Skin epidermis (tissue), 12 donors: Measurements from ENCODE around the gene ACY1.
A peak's percentile ranks its signal among the peaks of the same experiment; 100 is the strongest.

Experiments
- H3K27ac ChIP-seq, 21 experiments: fragments of 200-600 bp; sonication (generic) in 11 of 21; one replicate each; pipeline ENCODE4 v1.5.0; 2020; ENCODE audit warnings: mild to moderate bottlenecking in 3 of 21, inconsistent platforms in 2 of 21, moderate library complexity in 2 of 21
- H3K4me3 ChIP-seq, 7 experiments: fragments of 200-600 bp; sonication (generic) in 2 of 7; one replicate each; pipeline ENCODE4 v1.5.0; 2020; ENCODE audit warnings: inconsistent platforms in 2 of 7, mild to moderate bottlenecking in 2 of 7, moderate library complexity in 1 of 7

Gene ACY1

DNA sequence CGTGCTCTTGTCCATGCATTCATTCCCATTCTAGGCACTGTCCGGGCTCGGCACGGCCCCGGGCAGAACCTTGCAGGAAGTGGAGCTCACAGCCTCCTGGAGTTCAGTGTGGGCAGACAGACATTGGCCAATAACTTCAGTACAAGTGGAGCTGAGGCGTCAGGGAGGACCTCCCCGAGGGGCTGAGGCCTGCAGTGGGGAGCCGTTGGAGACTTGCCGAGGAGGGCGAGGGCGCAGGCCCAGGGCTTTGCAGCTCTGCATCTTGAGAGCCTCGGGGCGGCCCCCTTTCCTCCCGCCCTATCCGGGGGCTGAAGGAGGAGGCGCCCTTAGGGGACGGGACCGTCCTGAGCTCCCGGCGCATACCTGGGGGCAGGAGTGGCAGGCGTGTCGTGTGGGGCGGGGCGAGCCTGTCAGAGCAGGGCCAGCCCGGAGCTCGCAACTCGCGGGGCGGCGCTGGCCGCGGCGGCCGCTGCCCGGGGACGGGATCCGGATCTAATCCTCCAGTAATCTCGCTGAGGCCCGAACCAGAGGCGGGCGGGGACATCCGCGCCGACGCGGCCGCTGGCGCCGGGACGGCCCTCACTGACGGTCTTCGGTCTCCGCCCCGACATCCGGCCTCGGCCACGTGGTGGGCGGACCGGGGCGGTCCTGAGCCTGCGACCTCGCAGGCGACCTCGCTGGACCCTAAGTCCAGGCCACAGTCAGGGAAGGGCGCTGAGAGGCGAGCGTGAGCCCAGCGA is at the start of gene ACY1:
Gene ACY1, plus strand, starts transcription at position 698 of the 740 bp plus-strand sequence. CDS start 530 bp downstream, outside the sequence.
- H3K27ac ChIP-seq, result peak within 1 kb of the TSS; percentile 75 to 96 (median 91)
- H3K4me3 ChIP-seq, result peak within 1 kb of the TSS; percentile 32 to 63 (median 49)

DNA sequence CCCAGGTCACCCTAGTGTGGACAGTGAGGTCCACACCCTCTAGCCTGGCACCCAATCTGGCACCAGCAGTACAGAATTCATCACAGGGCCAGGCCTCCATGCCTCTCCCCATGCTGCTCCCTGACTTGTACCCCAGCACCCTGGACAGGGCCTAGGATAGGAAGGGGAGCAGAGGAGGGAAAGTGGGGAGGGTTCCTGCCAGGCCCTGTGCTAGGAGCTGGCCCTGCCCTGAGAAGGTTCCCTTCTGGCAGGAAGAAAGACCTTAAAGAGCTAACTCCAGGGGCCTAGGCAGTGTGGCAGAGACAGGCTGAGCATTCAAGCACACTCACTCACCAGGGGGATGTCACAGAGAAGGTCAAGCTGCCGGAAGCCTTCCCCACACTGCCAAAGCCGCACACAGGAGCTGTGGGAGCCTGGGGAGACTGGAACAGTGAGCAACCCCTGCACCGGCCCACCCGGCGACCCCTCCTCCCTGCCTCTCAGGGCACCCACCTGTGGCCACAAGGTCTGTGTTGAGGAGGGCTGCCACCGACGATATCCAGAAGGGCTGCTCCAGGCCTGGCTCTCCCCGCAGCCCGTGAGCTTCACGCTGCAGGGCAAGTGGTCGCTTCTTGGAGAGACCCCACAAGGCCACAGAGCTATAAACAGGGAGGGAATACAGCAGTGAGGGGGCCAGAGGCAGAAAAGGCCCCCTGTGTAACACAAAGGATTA is 49.0 kb upstream of the ACY1 start:
- no peak overlapping the region for H3K4me3 ChIP-seq

DNA sequence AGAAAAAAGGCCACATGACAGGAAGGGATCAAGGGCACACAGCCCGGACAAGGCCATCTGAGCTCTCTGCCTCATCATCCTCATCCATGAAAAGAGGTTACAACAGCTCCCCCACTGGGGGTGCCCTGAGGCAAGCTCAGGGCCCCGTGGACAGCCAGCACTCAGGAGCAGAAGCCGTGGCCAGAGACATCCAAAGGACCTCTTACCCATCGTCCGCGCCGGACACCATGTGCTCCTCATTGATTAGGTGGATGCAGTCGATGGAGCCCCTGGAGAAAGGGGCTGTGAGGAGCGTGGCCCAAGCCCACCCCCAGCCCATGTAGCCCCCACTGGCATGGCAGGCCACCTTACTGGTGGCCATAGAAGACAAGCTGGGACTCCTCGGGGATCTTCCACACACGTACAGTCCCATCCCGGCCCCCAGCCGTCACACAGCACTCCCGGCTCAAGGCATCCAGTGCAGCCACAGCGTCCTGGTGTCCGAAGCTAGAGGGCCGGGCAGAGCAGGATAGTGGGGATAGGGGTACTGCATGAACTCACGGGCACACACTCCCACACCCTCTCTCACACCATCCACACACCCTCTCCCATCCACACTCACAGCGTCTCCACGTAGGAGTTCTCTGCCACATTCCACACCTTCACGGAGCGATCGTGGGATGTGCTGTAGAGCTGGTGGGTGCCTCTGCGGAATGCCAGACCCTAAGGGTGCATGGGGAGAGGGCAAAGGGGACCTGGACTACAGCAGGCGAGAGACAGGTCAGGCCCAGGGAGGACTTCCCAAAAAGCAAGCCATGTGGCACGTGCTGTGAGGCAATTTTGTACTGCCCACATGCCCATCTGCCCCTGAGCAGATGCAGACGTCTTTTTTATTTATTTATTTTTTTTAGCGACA is 48.1 kb upstream of the ACY1 start:
- H3K4me3 ChIP-seq, result no peak overlapping the region
- H3K27ac ChIP-seq, result no peak overlapping the region

More for the DNA sequence above, 49.0 kb upstream of the ACY1 start:
- no peak overlapping the region for H3K27ac ChIP-seq

DNA sequence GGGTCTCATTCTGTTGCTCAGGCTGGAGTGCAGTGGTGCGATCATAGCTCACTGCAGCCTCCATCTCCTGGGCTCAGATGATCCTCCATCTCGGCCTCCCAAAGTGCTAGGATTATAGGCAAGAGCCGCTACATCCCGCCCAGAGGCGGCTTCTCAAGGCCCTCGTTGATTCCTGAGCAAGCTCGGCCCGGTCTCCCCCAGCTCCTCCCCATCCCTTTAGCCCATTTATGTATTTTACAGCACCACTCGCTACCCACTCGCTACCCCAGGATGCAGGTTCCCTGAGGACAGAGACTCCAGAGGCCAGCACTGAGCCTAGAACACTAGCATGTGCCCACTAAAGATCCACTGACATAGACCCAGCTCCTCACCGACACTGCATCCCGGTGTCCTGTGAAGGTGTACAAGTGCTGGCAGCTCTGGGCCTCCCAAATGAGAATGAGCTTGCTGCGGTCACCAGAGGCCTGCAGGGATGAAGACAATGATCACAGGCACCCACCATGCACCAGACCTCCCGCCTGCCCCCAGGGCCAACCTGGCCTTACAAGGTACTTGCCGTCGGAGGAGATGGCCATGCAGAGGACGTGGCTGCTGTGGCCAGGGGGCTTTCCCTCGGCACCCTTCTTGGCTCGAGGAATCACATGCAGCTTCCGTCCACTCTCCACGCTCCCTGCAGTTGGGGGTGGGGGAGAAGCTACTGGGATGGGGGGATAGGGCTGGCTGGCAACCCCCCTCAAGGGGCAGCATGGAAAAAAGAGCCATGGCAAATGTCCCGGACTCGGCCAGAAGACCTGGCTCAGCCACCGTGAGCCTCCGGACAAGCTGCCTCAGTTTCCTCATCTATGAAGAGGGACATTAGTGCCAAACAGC is 47.2 kb upstream of the ACY1 start:
- no peak overlapping the region for H3K4me3 ChIP-seq
- no peak overlapping the region for H3K27ac ChIP-seq

DNA sequence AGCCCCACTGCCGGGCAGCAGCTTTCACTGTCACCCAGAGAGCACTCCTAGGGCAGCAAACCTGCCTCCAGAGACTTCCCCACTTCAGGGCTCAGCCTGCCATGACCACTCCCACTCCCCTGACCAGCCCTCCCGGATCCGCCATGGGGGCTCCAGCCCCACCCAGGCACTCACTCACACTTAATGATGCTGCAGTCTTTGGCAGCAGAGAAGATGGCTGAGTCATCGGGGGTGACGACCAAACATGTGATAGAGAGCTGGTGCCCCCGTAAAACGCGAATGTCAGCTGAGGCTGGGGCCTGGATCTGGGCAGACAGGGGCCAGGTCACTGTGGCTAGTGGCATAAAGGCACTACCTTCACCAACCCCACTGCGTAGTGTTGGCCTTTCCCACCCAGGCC is 46.3 kb upstream of the ACY1 start:
- Histone ChIP-seq H3K4me3 (no peak overlapping the region), H3K27ac (no peak overlapping the region)

DNA sequence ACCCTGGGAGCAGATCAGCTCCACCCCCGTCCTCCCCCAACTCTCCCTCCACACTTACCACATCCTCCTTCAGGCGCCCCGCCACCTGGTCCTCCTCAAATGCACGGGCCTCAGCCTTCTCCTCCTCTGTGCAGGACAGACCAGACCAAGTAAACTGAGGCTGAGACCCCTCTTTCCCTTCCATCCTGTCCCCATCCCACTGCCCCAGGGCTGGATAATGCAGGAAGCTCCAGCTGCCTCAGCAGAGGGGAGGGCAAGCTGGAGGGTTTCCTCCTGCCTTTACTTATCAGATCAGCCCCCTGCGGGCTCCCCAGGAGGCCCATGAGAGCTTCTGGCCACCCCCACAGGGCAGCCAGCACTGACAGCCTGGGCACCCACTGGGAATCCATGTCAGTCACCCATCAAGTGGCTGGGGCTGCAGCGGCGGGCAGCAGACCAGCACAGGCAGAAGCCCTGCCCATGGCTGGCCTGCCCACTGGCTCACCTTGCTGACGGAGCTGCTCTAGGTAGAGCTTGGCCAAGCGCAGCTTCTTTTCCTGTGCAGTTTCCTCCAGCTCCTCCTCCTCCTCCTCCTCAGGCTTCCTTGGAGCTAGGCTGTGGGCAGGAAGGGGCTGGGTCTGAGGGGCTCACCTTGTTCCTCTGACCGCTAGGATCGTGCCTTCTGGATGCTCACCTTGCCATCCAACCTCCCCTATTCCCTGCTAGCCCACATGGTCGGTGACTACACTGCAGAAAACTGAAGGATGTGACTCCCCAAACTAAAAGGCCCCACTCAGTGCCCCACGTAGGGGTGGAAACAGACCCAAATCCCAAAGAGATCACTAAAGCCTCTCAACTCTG is 45.5 kb upstream of the ACY1 start:
- no peak overlapping the region for H3K27ac ChIP-seq
- H3K4me3 ChIP-seq, result no peak overlapping the region

DNA sequence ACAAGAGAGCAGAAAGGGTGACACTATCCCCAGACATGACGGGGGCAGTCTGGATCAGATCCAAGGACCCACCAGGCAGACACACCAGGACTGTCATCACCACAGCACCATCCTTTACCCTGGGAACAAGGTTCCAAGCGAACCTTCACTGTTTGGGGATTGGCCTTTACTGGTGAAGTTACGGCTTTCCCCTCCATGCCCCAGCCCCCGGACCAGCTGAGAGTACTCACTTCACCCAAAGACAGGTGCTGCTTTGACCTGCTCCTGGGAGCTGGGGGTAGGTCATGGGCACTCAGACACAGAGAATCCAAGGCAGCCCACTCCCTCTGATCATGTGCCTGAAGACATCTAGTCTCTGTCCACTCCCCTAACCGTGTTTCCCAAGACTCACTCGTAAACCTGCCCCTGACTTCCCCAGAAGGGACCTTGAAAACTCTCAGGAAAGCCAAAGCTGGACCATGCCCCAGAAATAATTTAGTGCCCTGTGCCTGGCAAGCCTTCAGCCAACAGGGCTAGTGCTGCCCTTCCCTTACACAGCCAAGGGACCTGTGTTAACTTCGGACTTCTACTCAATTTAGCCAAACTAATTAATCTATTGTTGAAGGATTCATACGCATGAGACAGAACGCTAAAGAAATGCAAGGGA is 44.4 kb upstream of the ACY1 start:
- no peak overlapping the region for H3K27ac ChIP-seq
- no peak overlapping the region for H3K4me3 ChIP-seq

DNA sequence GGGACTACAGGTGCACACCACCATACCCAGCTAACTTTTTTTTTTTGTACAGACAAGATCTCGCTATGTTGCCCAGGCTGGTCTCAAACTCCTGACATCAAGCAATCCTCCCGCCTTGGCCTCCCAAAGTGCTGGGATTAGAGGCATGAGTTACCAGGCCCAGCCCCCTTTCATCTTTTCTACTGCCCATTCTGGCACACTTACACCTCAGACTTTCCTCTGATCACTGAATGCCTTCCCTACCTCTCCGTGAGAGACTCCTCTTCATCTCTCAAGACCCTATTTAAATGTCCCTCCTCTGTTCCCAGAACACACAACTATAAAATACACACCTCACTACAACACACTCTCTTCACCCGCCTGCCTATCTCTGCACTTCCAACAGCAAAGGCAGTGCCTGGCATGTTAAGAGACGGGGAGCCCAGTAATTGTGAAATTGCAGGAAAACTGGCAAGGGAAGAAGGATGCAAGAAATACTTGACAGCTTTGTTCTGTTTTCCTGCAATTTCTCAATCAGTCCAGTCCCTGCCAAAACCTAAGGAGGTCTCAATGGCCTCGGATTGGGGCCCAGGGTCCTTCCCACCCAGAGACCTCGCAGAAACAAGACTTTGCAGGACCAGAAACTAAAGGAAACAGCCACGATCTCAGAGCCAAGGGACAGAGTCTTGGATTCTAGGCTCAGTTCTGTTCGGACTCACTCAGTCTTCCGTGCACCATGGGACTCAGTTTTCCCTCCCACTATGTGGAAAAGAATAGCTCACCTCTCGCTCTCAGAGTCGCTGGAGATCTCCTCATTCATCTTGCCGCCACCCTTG is 42.5 kb upstream of the ACY1 start:
- Histone ChIP-seq H3K27ac (peak overlapping the region in 18 of 21 experiments; percentile 37 to 94 (median 78)), H3K4me3 (peak overlapping the region; percentile 56 to 94 (median 68))

DNA sequence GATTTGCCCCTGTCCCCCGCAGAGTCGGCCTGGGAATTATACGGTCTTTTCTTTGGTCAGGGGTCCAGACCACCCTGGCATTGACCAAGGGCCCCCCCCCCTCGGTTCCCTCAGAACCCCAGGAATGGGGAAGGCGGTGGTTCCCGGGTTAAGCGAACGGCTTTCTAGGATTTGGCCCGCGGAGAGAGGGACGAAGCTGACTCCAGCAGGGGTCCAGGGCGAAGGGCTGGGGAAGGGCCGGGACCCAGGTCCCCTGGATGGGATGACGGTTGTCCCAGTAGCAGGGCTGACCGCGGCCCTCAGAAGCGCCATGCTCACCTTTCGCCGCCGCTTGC is 41.9 kb upstream of the ACY1 start:
- peak overlapping the region in 18 of 21 experiments; percentile 37 to 94 (median 78) for H3K27ac ChIP-seq
- peak overlapping the region; percentile 56 to 94 (median 68) for H3K4me3 ChIP-seq

DNA sequence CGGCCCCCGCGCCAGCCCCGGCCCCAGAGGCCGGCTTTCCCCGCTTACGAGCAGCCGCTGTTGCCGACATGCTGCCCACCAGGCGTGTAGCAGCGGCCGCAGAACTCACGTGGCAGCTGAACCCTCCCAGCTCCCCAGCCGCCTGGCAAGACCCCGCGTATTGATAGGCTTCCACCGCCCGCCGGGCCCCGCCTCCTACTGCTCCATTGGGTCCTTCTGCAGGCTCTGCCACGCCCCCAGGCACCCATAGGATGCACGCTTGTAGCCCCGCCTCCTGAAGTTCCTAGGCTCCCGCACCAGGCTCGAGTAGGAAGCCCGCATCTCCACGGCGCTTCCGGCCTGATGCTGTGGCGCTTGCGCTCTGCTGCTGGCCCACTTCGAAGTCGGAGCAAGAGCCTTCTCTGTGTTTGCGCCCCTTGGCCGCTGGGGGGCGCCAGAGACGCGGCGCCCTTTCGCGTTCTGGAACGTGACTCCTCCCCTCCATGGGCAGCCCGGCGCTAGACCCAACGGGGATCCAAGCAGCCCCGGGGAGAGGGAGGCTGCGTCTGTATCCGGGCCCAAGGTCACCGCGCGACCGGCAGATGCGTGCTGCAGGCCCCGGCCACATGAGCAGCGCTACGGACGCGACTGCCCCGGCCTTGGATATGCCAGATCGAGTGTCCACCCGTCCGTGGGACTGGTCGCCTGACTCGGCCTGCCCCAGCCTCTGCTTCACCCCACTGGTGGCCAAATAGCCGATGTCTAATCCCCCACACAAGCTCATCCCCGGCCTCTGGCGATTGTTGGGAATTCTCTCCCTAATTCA is 41.3 kb upstream of the ACY1 start, which contains the start of the genes PARP3 and RRP9:
Gene PARP3, plus strand, starts transcription at position 566 of the 805 bp plus-strand sequence. CDS start 993 bp downstream, outside the sequence.
Gene RRP9, minus strand, starts transcription at position 107 of the 805 bp plus-strand sequence. Its CDS starts 37 bp downstream, at position 70.
- peak within 1 kb of the TSS; percentile 68 to 97 (median 90) for H3K27ac ChIP-seq
- peak within 1 kb of the TSS; percentile 56 to 94 (median 68) for H3K4me3 ChIP-seq

DNA sequence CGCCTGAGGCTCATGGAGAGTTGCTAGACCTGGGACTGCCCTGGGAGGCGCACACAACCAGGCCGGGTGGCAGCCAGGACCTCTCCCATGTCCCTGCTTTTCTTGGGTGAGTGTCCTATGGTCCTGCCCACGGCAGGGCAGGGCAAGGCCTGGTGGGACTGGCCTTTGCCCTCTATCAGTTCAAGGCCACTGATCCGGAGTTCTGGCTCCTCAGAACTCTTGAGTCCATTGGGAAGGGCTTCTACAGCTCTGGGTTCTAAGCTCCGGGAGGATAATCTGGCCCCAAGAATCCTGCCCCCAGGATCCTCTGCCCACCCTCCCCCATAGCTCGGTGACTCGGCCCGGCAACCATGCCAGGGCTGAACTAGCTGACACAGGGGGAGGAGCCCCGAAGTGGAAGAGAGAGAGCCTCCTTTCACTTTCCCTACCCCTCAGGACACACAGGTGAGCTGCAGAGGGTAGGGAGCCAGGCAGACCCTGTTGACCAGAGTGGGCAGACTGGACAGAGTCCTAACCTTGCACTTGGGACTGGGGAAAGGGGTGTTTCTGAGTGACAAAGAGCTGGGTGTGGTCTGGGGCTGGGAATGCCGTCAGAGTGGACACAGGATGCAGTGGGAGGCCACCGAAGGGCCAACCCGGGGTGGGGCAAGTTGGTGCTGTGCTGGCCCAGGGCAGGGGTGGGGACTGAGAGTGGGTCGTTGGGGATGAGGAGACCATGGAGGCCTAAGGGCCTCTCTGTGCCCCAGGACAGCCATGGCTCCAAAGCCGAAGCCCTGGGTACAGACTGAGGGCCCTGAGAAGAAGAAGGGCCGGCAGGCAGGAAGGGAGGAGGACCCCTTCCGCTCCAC is 40.5 kb upstream of the ACY1 start:
- H3K27ac ChIP-seq, result peak overlapping the region; percentile 68 to 97 (median 90)
- peak overlapping the region; percentile 46 to 94 (median 56) for H3K4me3 ChIP-seq

DNA sequence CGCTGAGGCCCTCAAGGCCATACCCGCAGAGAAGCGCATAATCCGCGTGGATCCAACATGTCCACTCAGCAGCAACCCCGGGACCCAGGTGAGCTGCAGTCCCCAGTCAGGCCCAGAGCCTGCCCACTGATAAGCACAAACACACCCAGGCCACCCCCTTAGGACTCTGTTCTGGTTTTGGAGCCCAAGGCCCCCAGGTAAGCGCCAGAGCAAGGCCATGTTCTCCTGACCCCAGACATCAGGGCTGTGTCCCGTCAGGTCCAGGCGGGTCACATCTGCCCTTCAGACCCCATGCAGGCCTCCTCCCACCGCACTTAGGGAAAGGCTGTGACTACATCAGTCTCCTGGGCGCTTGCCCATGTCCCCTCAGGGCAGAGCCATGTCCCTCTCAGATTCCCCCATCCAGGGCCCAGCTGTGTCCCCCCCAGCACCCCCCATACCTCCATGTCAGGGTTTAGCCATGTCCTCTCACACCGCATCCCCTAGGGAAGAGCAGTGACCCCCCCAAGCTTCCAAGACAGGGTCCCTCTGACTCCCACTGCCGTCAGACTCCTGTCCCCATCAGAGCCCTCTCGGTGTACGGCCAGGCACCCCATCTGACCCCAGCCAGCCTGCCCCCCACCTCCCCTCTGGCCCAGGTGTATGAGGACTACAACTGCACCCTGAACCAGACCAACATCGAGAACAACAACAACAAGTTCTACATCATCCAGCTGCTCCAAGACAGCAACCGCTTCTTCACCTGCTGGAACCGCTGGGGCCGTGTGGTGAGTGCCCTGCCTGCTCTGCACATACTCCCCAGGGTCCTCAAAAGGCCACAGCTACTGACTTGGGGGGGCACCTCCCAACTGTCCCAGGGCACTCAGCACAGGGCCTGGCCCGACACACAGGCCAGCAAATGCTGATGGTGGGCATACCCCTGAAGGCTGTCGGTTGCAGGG is 39.6 kb upstream of the ACY1 start:
- peak overlapping the region in 1 of 7 experiments; percentile 56 for H3K4me3 ChIP-seq
- peak overlapping the region in 18 of 21 experiments; percentile 79 to 97 (median 90) for H3K27ac ChIP-seq

DNA sequence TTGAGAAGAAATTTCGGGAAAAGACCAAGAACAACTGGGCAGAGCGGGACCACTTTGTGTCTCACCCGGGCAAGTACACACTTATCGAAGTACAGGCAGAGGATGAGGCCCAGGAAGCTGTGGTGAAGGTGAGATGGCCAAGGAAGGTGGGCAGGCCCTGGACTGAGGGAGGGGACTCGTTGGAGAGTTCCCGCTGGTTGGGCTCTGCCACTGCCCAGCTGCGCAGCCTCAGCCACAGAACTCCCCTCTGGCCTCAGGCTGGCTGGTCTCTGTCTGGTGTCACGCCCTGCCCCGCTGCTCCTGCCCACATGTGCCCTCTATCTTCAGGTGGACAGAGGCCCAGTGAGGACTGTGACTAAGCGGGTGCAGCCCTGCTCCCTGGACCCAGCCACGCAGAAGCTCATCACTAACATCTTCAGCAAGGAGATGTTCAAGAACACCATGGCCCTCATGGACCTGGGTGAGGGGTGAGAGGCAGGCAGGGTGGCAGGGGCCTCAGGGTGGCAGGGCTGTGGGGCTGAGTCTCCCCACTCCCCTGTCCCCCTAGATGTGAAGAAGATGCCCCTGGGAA is 38.8 kb upstream of the ACY1 start:
- no peak overlapping the region for H3K27ac ChIP-seq

More for the DNA sequence above, 38.8 kb upstream of the ACY1 start:
- no peak overlapping the region for H3K4me3 ChIP-seq
